K562 (cell line): ENCODE measurements around the gene HSPA6. TPM values are rescaled to one million over a fixed set of nuclear protein-coding genes. Genes with fewer than 3 reads are reported as not detected.
"Not testable (repeated sequence)": the region's sequence is repeated elsewhere in the genome, so short reads cannot be mapped to it uniquely, and the experiment has no call there.

Experiments used
- ATAC-seq: fragments of 200-7000 bp; cut with Tn5 transposase; 3 replicates; pipeline ENCODE4 v1.9.1; 2020; ENCODE audit warnings: moderate library complexity
- BruUV-seq: library from RNA; stranded (reverse); fragments of 400-500 nt; replicated peaks from 2 replicates; lab custom pipeline; 2021; lab: Mats Ljungman, UMichigan
- CTCF ChIA-PET: fragments of 300-600 bp; formaldehyde crosslinking; extraction: SDS; loops from one replicate; lab custom pipeline; 2021; ENCODE audit warnings: low intra/inter-chr PET ratio; lab: Yijun Ruan, JAX
- POLR2A ChIA-PET: fragments of 300-600, 350-650 bp; sonication (Branson Sonifier 250); formaldehyde crosslinking; extraction: SDS; loops from one replicate; lab custom pipeline; 2021; ENCODE audit warnings: antibody characterized with exemption, inconsistent platforms; lab: Yijun Ruan, JAX
- DNase-seq, 4 experiments: peaks; one replicate each; pipeline versions ENCODE4 v3.0.0 to v3.0.0-alpha.2; 2011 to 2018; ENCODE audit warnings: low spot score in 3 of 4, mixed read lengths in 3 of 4; ENCODE audit errors: extremely low read depth in 1 of 4
- FAIRE-seq: peaks from 2 replicates; lab custom pipeline; 2011; peaks lifted over from hg19 to GRCh38; lab: Jason Lieb, UNC
- H2AFZ ChIP-seq: 2 replicates; pipeline ENCODE4 v1.6.0; 2011; ENCODE audit warnings: low read depth, low read length, control low read depth, inconsistent platforms
- H3K27ac ChIP-seq: fragments of 200-600 bp; 3 replicates; pipeline ENCODE4 v1.8.0; 2011; ENCODE audit warnings: low read depth, mild to moderate bottlenecking, control low read depth, inconsistent platforms, low read length, moderate library complexity, mixed read lengths; ENCODE audit errors: extremely low read depth
- H3K27me3 ChIP-seq, 2 experiments: fragments of 300-600 bp in 1 of 2; 2 replicates in 1 of 2; 3 replicates in 1 of 2; pipeline versions ENCODE4 v1.6.0 to v1.8.0; 2011; ENCODE audit warnings: inconsistent platforms in 2 of 2, low read length in 2 of 2, mild to moderate bottlenecking in 1 of 2, mixed read lengths in 1 of 2, moderate library complexity in 1 of 2; ENCODE audit not compliant: control insufficient read depth in 2 of 2, insufficient read depth in 2 of 2
- H3K36me3 ChIP-seq: fragments of 300-600 bp; 3 replicates; pipeline ENCODE4 v1.8.0; 2011; ENCODE audit warnings: mild to moderate bottlenecking, low read length, inconsistent platforms; ENCODE audit not compliant: control insufficient read depth, insufficient read depth
- H3K4me1 ChIP-seq, 2 experiments: fragments of 200-600 bp in 1 of 2; replicated peaks in 1 of 2; 2 replicates in 1 of 2; 3 replicates in 1 of 2; pipeline versions ENCODE4 v1.5.1 to v1.8.0; 2011; ENCODE audit warnings: inconsistent platforms in 2 of 2, low read length in 2 of 2, mild to moderate bottlenecking in 1 of 2, mixed read lengths in 1 of 2, moderate library complexity in 1 of 2; ENCODE audit not compliant: control insufficient read depth in 2 of 2, insufficient read depth in 2 of 2
- H3K4me2 ChIP-seq: 2 replicates; pipeline ENCODE4 v1.6.1; 2011; ENCODE audit warnings: low read length, control low read depth, inconsistent platforms, mixed read lengths; ENCODE audit not compliant: insufficient read depth
- H3K4me3 ChIP-seq: fragments of 200-600 bp; sonication (generic), shearing (Covaris generic); 2 replicates; pipeline ENCODE4 v1.5.1; 2016; ENCODE audit warnings: control low read depth, inconsistent platforms
- H3K79me2 ChIP-seq: fragments of 200-600 bp; 3 replicates; pipeline ENCODE4 v1.8.0; 2011; ENCODE audit warnings: low read length, inconsistent platforms; ENCODE audit not compliant: control insufficient read depth, insufficient read depth
- H3K9ac ChIP-seq, 2 experiments: 2 replicates each; pipeline versions ENCODE4 v1.6.0 to v1.6.1; 2011; ENCODE audit warnings: low read depth in 2 of 2, low read length in 2 of 2, control low read depth in 1 of 2, inconsistent platforms in 1 of 2, mild to moderate bottlenecking in 1 of 2, mixed read lengths in 1 of 2; ENCODE audit not compliant: insufficient read depth in 1 of 2
- H3K9me1 ChIP-seq: one replicate; pipeline ENCODE4 v1.6.0; 2011; ENCODE audit warnings: inconsistent platforms, mild to moderate bottlenecking, low read length, moderate library complexity; ENCODE audit not compliant: control insufficient read depth, insufficient read depth
- H3K9me3 ChIP-seq: replicated peaks from 2 replicates; pipeline ENCODE4 v1.5.1; 2011; ENCODE audit warnings: low read depth, low read length, inconsistent platforms; ENCODE audit not compliant: control insufficient read depth, insufficient read depth
- H4K20me1 ChIP-seq: replicated peaks from 2 replicates; pipeline ENCODE4 v1.6.1; 2011; ENCODE audit warnings: low read length, inconsistent platforms, mixed read lengths; ENCODE audit not compliant: control insufficient read depth, insufficient read depth
- CEBPB ChIP-seq: fragments of 450-650 bp; IDR thresholded peaks from 2 replicates; pipeline ENCODE4 v1.6.1; 2016; ENCODE audit warnings: missing genetic modification characterization, missing compliant biosample characterization
- WGBS: fragments of 100-300 bp; shearing (Covaris generic); methylation state at CpG from one replicate; pipeline ENCODE4 v1.1.6; 2016; ENCODE audit warnings: low coverage, mixed read lengths; ENCODE audit not compliant: insufficient coverage; ENCODE audit errors: missing lambda C conversion rate; 5-methylcytosine and 5-hydroxymethylcytosine counted together
- in situ Hi-C: fragments of 300-500 bp; cut with MboI; formaldehyde crosslinking; loops from 4 replicates; pipeline ENCODE4 v1.15.0; 2018; ENCODE audit warnings: inconsistent platforms, mixed read lengths
- intact Hi-C: fragments of 100-400 bp; cut with micrococcal nuclease; formaldehyde crosslinking; loops from 2 replicates; pipeline ENCODE4 v1.14.2; 2022
- polyA plus RNA-seq, 8 experiments: library from polyadenylated mRNA; depleted of rRNA in 4 of 8; stranded (reverse) in 5 of 8; unstranded in 3 of 8; fragments of >200 nt; fragmentation: Nextera tagmentation in 2 of 8; fragmentation: Illumina TruSeq in 1 of 8; extraction: Ambion mirVana in 2 of 8; extraction: Trizol in 1 of 8; gene quantifications; 2 replicates each; pipeline versions ENCODE4 v1.2.1 to v1.2.3, GENCODE V29; 2011 to 2014; ENCODE audit warnings: inconsistent platforms in 1 of 8, missing spikeins in 1 of 8
- total RNA-seq, 7 experiments: library from RNA; depleted of rRNA in 6 of 7; stranded (reverse); fragments of >200 nt in 6 of 7; fragmentation: Illumina TruSeq in 2 of 7; extraction: Trizol in 2 of 7; gene quantifications; 2 replicates each; pipeline versions ENCODE4 v1.2.1 to v1.2.3, GENCODE V29; 2011 to 2021; ENCODE audit warnings: low replicate concordance in 1 of 7
- TF ChIP-seq, protein P1 (sequence below): fragments of 450-650 bp; IDR thresholded peaks from 2 replicates; pipeline ENCODE4 v1.6.1; 2016

HSPA6 gene
- total and polyA plus RNA-seq, 9 of the 15 experiments (the other 6 are each of a cell fraction or from before 2014, with no cell fraction given), result 0.15 to 10.0 (median 2.4) TPM

DNA sequence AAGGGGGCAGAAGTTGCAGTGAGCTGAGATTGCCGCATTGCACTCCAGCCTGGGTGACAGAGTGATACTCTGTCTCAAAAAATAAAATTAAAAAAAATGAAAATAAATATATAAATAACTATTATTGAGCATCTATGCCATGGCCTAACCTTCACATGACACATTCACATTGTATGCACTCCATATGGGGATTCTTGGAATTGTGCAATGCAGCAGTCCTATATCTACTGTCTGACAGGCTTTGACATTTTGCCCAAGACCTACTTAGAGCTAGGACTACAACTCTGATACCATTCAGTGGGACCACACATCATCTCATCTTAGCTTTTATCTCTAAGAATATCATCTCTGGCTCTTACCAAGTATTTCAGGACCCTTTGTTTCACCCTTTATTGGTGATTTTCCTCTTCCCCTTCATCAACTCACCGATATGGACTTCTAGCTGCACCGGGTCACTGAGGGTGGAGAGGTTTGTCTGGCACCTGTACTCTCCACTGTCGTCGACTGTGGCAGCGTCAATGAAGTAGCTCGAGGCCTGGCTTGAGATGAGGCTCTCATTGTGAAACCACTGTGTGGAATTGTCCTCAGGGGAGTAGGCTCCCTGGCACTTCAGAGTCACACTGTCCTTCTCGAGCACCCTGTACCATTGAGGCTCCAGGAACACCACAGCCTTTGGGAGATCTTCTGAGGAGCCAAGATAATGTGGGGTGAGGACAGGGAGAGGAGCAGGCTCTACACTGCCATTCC is 23.8 kb downstream of the HSPA6 start:
- H3K27me3 ChIP-seq, POLR2A ChIA-PET, H4K20me1 ChIP-seq, H3K79me2 ChIP-seq, FAIRE-seq, H3K27ac ChIP-seq, H3K9ac ChIP-seq, H3K4me3 ChIP-seq, CTCF ChIA-PET, H3K9me3 ChIP-seq, in situ Hi-C loops, ATAC-seq, H3K4me2 ChIP-seq, intact Hi-C loops, H3K4me1 ChIP-seq, H2AFZ ChIP-seq, H3K36me3 ChIP-seq, BruUV-seq, H3K9me1 ChIP-seq, DNase-seq: not testable (repeated sequence)
- WGBS, result 69% methylated on average over 4 of the region's 8 CpGs
- TF ChIP-seq, protein P1, sequence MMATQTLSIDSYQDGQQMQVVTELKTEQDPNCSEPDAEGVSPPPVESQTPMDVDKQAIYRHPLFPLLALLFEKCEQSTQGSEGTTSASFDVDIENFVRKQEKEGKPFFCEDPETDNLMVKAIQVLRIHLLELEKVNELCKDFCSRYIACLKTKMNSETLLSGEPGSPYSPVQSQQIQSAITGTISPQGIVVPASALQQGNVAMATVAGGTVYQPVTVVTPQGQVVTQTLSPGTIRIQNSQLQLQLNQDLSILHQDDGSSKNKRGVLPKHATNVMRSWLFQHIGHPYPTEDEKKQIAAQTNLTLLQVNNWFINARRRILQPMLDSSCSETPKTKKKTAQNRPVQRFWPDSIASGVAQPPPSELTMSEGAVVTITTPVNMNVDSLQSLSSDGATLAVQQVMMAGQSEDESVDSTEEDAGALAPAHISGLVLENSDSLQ, result 0 out of 2 replicates have a peak, but pooled peaks have one; percentile 19
- peak; percentile 21; the same call in 1 of the 2 replicates for TF ChIP-seq CEBPB (tag)

DNA sequence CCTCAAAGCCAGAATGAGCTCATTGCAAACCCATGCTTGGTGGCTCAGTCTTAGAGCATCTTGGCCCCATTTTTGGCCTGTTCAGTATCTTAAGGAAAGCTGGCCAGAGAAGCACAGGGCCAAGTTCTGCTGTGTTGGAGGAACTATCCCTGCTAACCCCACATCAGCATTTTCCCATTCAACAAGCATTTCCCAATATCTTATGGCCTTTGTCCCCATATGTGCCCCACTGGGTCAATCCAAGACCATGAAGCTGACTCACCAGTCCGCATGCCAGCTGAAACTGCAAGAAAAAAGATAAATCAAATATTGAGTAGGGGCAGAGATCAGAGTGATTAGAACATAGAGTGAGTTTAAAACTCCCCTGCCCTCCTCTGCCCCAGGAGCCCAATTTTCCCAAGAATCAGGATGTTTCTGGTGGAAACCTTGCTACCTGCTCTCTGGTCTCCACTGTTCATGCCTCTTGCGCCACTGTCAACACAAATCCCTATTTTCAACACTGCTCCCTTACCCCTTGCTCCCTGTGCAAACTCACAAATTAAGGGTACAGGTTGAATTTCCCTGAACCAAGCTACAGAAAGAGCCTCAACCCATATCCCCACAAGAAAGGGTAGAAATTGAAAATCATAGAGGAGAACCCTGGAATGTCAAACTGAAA is 24.5 kb downstream of the HSPA6 start:
- H3K36me3 ChIP-seq, H3K27me3 ChIP-seq, intact Hi-C loops, ATAC-seq, H3K4me1 ChIP-seq, FAIRE-seq, H4K20me1 ChIP-seq, H3K4me2 ChIP-seq, H3K9ac ChIP-seq, H3K9me1 ChIP-seq, H3K9me3 ChIP-seq, BruUV-seq, POLR2A ChIA-PET, DNase-seq, CTCF ChIA-PET, H3K4me3 ChIP-seq, in situ Hi-C loops, H2AFZ ChIP-seq, H3K79me2 ChIP-seq, H3K27ac ChIP-seq: not testable (repeated sequence)
- 100% methylated on average over 1 of the region's 2 CpGs for WGBS
